H1 (cell line): Measurements from ENCODE around the gene ARHGEF19. TPM values are rescaled to one million over a fixed set of nuclear protein-coding genes. Genes with fewer than 3 reads are reported as not detected.

ENCODE experiments used
- CTCF ChIA-PET: fragments of 300-600 bp; sonication (Branson Sonifier 250); formaldehyde crosslinking; loops from one replicate; lab custom pipeline; 2021; ENCODE audit not compliant: partially characterized antibody; lab: Charles Lee
- POLR2A ChIA-PET: fragments of 300-600 bp; sonication (Branson Sonifier 250); formaldehyde crosslinking; loops from one replicate; lab custom pipeline; 2021; ENCODE audit warnings: inconsistent platforms; ENCODE audit not compliant: partially characterized antibody; lab: Charles Lee
- DNase-seq, 2 experiments: peaks; one replicate each; pipeline versions ENCODE4 v3.0.0 to v3.0.0-alpha.2; 2010 to 2022; ENCODE audit warnings: low spot score in 2 of 2, low read depth in 1 of 2, mixed read lengths in 1 of 2
- FAIRE-seq: peaks from 2 replicates; lab custom pipeline; 2011; peaks lifted over from hg19 to GRCh38; lab: Jason Lieb, UNC
- H2AFZ ChIP-seq: 2 replicates; pipeline ENCODE4 v1.8.1; 2012; ENCODE audit warnings: low read length, inconsistent platforms
- H2AK5ac ChIP-seq: 2 replicates; pipeline ENCODE4 v1.6.1; 2013; ENCODE audit warnings: low read depth, low read length
- H2BK120ac ChIP-seq: replicated peaks from 2 replicates; pipeline ENCODE3; 2013; ENCODE audit warnings: low read depth, low read length, inconsistent platforms
- H2BK12ac ChIP-seq: 2 replicates; pipeline ENCODE4 v1.6.1; 2013; ENCODE audit warnings: low read depth, low read length
- H2BK15ac ChIP-seq: 2 replicates; pipeline ENCODE4 v1.6.1; 2013; ENCODE audit warnings: low read length
- H2BK20ac ChIP-seq: 2 replicates; pipeline ENCODE4 v1.6.1; 2013; ENCODE audit warnings: low read length
- H2BK5ac ChIP-seq: 2 replicates; pipeline ENCODE4 v1.6.1; 2013; ENCODE audit warnings: low read depth, low read length
- H3K14ac ChIP-seq: 2 replicates; pipeline ENCODE4 v1.6.1; 2013; ENCODE audit warnings: inconsistent platforms; ENCODE audit not compliant: insufficient read length
- H3K18ac ChIP-seq: 2 replicates; pipeline ENCODE4 v1.6.1; 2013; ENCODE audit warnings: low read length; ENCODE audit errors: extremely low read depth
- H3K23ac ChIP-seq: 2 replicates; pipeline ENCODE4 v1.6.1; 2013; ENCODE audit warnings: inconsistent platforms; ENCODE audit not compliant: insufficient read length
- H3K23me2 ChIP-seq: 2 replicates; pipeline ENCODE4 v1.6.1; 2013; ENCODE audit warnings: low read depth, low read length
- H3K27ac ChIP-seq: 2 replicates; pipeline ENCODE4 v1.6.1; 2011; ENCODE audit warnings: low read depth, low read length, inconsistent platforms
- H3K27me3 ChIP-seq, 4 experiments: replicated peaks in 1 of 4; 1 replicate in 1 of 4; 2 replicates in 3 of 4; pipeline versions ENCODE4 v1.6.1 to v1.8.1; 2011 to 2013; ENCODE audit warnings: low read length in 3 of 4, mild to moderate bottlenecking in 3 of 4, inconsistent platforms in 2 of 4, mixed read lengths in 2 of 4, moderate library complexity in 1 of 4; ENCODE audit not compliant: control insufficient read depth in 3 of 4, insufficient read depth in 3 of 4; ENCODE audit errors: extremely low read depth in 1 of 4
- H3K36me3 ChIP-seq, 4 experiments: 2 replicates each; pipeline versions ENCODE4 v1.6.1 to v1.8.1; 2011 to 2013; ENCODE audit warnings: mild to moderate bottlenecking in 4 of 4, low read length in 3 of 4, moderate library complexity in 2 of 4, control low read depth in 1 of 4, inconsistent platforms in 1 of 4; ENCODE audit not compliant: insufficient read depth in 4 of 4, control insufficient read depth in 2 of 4
- H3K4ac ChIP-seq: replicated peaks from 2 replicates; pipeline ENCODE3; 2013; ENCODE audit warnings: low read length, low read depth, mixed read lengths, inconsistent platforms; ENCODE audit not compliant: insufficient read length
- H3K4me1 ChIP-seq, 4 experiments: replicated peaks in 1 of 4; 1 replicate in 1 of 4; 2 replicates in 3 of 4; pipeline versions ENCODE4 v1.6.1 to v1.8.1; 2011 to 2013; ENCODE audit warnings: low read length in 3 of 4, inconsistent platforms in 2 of 4, mixed read lengths in 1 of 4; ENCODE audit not compliant: insufficient read depth in 4 of 4, control insufficient read depth in 3 of 4
- H3K4me2 ChIP-seq, 2 experiments: 2 replicates each; pipeline versions ENCODE4 v1.6.1 to v1.8.1; 2011 to 2013; ENCODE audit warnings: low read depth in 2 of 2, low read length in 2 of 2, control low read depth in 1 of 2, inconsistent platforms in 1 of 2, mild to moderate bottlenecking in 1 of 2; ENCODE audit not compliant: insufficient read depth in 1 of 2
- H3K4me3 ChIP-seq, 4 experiments: fragments of 200-600, 300-600 bp in 1 of 4; sonication (generic), shearing (Covaris generic), sonication (Bioruptor Twin) in 1 of 4; 2 replicates each; pipeline versions ENCODE4 v1.5.1 to v1.8.1; 2011 to 2016; ENCODE audit warnings: low read length in 4 of 4, low read depth in 3 of 4, control low read depth in 2 of 4, inconsistent platforms in 2 of 4, mild to moderate bottlenecking in 2 of 4, mixed read lengths in 1 of 4, moderate library complexity in 1 of 4; ENCODE audit not compliant: insufficient read depth in 2 of 4; ENCODE audit errors: extremely low read depth in 1 of 4
- H3K56ac ChIP-seq: replicated peaks from 2 replicates; pipeline ENCODE3; 2013; ENCODE audit warnings: low read depth, mild to moderate bottlenecking, mixed read lengths, low read length, inconsistent platforms; ENCODE audit not compliant: insufficient read length
- H3K79me1 ChIP-seq: 2 replicates; pipeline ENCODE4 v1.6.1; 2013; ENCODE audit warnings: low read depth, low read length, control low read depth
- H3K79me2 ChIP-seq, 2 experiments: 2 replicates each; pipeline versions ENCODE4 v1.6.1 to v1.8.1; 2012 to 2013; ENCODE audit warnings: low read length in 2 of 2, mild to moderate bottlenecking in 2 of 2, inconsistent platforms in 1 of 2; ENCODE audit not compliant: insufficient read depth in 2 of 2, control insufficient read depth in 1 of 2
- H3K9ac ChIP-seq, 4 experiments: replicated peaks in 1 of 4; 1 replicate in 1 of 4; 2 replicates in 3 of 4; pipeline versions ENCODE4 v1.6.1 to v1.8.1; 2011 to 2013; ENCODE audit warnings: low read depth in 3 of 4, low read length in 3 of 4, control low read depth in 2 of 4, mild to moderate bottlenecking in 2 of 4, moderate library complexity in 2 of 4, inconsistent platforms in 1 of 4; ENCODE audit errors: extremely low read depth in 1 of 4
- H3K9me3 ChIP-seq, 2 experiments: 2 replicates each; pipeline versions ENCODE4 v1.6.1 to v1.8.1; 2012 to 2013; ENCODE audit warnings: mild to moderate bottlenecking in 2 of 2, moderate library complexity in 2 of 2, control low read depth in 1 of 2, inconsistent platforms in 1 of 2, low read depth in 1 of 2, low read length in 1 of 2, mixed read lengths in 1 of 2; ENCODE audit not compliant: insufficient read depth in 2 of 2
- H4K20me1 ChIP-seq, 2 experiments: replicated peaks in 1 of 2; 2 replicates each; pipeline versions ENCODE3 to v1.8.1; 2011 to 2013; ENCODE audit warnings: inconsistent platforms in 2 of 2, low read length in 2 of 2, mild to moderate bottlenecking in 1 of 2; ENCODE audit not compliant: insufficient read depth in 2 of 2, control insufficient read depth in 1 of 2
- H4K5ac ChIP-seq: 2 replicates; pipeline ENCODE4 v1.6.1; 2013; ENCODE audit warnings: low read length, low read depth, mixed read lengths, inconsistent platforms; ENCODE audit not compliant: insufficient read length
- H4K8ac ChIP-seq: 2 replicates; pipeline ENCODE4 v1.8.0; 2013; ENCODE audit warnings: mild to moderate bottlenecking, moderate library complexity, low read length, inconsistent platforms; ENCODE audit not compliant: insufficient read depth; ENCODE audit errors: extremely low read depth
- H4K91ac ChIP-seq: replicated peaks from 2 replicates; pipeline ENCODE3; 2013; ENCODE audit warnings: low read length, mixed read lengths, inconsistent platforms; ENCODE audit not compliant: insufficient read length
- ASH2L ChIP-seq: fragments of 200-600, 300-600 bp; sonication (generic); IDR thresholded peaks from one replicate; pipeline ENCODE4 v1.7.1; 2017; ENCODE audit warnings: low read length
- EP300 ChIP-seq, 2 experiments: IDR thresholded peaks; 1 replicate in 1 of 2; 2 replicates in 1 of 2; pipeline ENCODE4 v1.6.1; 2011 to 2012; ENCODE audit warnings: low read depth in 2 of 2, low read length in 2 of 2, mild to moderate bottlenecking in 2 of 2, borderline replicate concordance in 1 of 2, inconsistent platforms in 1 of 2, moderate library complexity in 1 of 2
- GTF2F1 ChIP-seq: IDR thresholded peaks from 2 replicates; pipeline ENCODE4 v1.6.1; 2012; ENCODE audit warnings: low read depth, low read length, improper control_type of control experiment, borderline replicate concordance
- HDAC2 ChIP-seq, 2 experiments: fragments of 300-600 bp in 1 of 2; sonication (generic) in 1 of 2; IDR thresholded peaks; 2 replicates each; pipeline ENCODE4 v1.6.1; 2011 to 2012; ENCODE audit warnings: low read depth in 2 of 2, low read length in 2 of 2, mild to moderate bottlenecking in 2 of 2, moderate library complexity in 2 of 2, borderline replicate concordance in 1 of 2, inconsistent platforms in 1 of 2
- KDM4A ChIP-seq: IDR thresholded peaks from one replicate; pipeline ENCODE4 v1.7.1; 2012; ENCODE audit warnings: low read depth, mild to moderate bottlenecking, moderate library complexity, low read length, inconsistent platforms; ENCODE audit not compliant: severe bottlenecking
- KDM5A ChIP-seq: fragments of 200-600 bp; IDR thresholded peaks from 2 replicates; pipeline ENCODE4 v1.7.1; 2012; ENCODE audit warnings: mild to moderate bottlenecking, low read length, inconsistent platforms, mixed read lengths
- MAFK ChIP-seq: IDR thresholded peaks from 2 replicates; pipeline ENCODE4 v1.6.1; 2012; ENCODE audit warnings: low read depth, mild to moderate bottlenecking, improper control_type of control experiment, low read length
- POLR2A ChIP-seq, 2 experiments: IDR thresholded peaks; 1 replicate in 1 of 2; 2 replicates in 1 of 2; pipeline ENCODE4 v1.6.1; 2011; ENCODE audit warnings: low read depth in 2 of 2, low read length in 2 of 2, mild to moderate bottlenecking in 2 of 2; ENCODE audit errors: control extremely low read depth in 1 of 2
- POU5F1 ChIP-seq: IDR thresholded peaks from 2 replicates; pipeline ENCODE4 v1.6.1; 2011; ENCODE audit warnings: low read depth, mild to moderate bottlenecking, low read length, moderate library complexity
- TEAD4 ChIP-seq: IDR thresholded peaks from 2 replicates; pipeline ENCODE4 v1.6.1; 2012; ENCODE audit warnings: low read depth, low read length, inconsistent platforms, mixed read lengths
- ZNF274 ChIP-seq: IDR thresholded peaks from 2 replicates; pipeline ENCODE4 v1.7.0; 2012; ENCODE audit warnings: low read length, borderline replicate concordance; ENCODE audit errors: extremely low read depth
- WGBS, 2 experiments: shearing (Covaris generic) in 1 of 2; methylation state at CpG; one replicate each; pipeline versions ENCODE4 v1.1.6 to v1.1.7; 2013 to 2015; ENCODE audit warnings: low lambda C conversion rate in 2 of 2, mixed read lengths in 2 of 2, inconsistent platforms in 1 of 2, low coverage in 1 of 2, missing lambda C conversion rate in 1 of 2; ENCODE audit not compliant: insufficient replicate concordance in 2 of 2, insufficient coverage in 1 of 2, insufficient read length in 1 of 2; ENCODE audit errors: extremely low coverage in 1 of 2, missing lambda C conversion rate in 1 of 2; 5-methylcytosine and 5-hydroxymethylcytosine counted together
- polyA plus RNA-seq, 7 experiments: library from polyadenylated mRNA; depleted of rRNA in 3 of 7; stranded (reverse) in 5 of 7; unstranded in 2 of 7; fragments of >200 nt in 5 of 7; fragments of 200-250 nt in 2 of 7; gene quantifications; 1 replicate in 5 of 7; 2 replicates in 1 of 7; 4 replicates in 1 of 7; pipeline versions ENCODE4 v1.2.1 to v1.2.3, GENCODE V29; 2011 to 2013; ENCODE audit warnings: missing spikeins in 2 of 7, mixed read lengths in 2 of 7
- total RNA-seq: library from RNA; stranded (reverse); fragmentation: NEBNext Ultra II Directional; extraction: Animal tissue kit (Norgen Biotek cat#: 25700); gene quantifications from 2 replicates; pipeline ENCODE4 v1.2.1, GENCODE V29; 2021

Gene ARHGEF19
- total and polyA plus RNA-seq, 2 of the 8 experiments (the other 6 are each of a cell fraction or from before 2014, with no cell fraction given): 47.5 to 56.4 TPM

DNA sequence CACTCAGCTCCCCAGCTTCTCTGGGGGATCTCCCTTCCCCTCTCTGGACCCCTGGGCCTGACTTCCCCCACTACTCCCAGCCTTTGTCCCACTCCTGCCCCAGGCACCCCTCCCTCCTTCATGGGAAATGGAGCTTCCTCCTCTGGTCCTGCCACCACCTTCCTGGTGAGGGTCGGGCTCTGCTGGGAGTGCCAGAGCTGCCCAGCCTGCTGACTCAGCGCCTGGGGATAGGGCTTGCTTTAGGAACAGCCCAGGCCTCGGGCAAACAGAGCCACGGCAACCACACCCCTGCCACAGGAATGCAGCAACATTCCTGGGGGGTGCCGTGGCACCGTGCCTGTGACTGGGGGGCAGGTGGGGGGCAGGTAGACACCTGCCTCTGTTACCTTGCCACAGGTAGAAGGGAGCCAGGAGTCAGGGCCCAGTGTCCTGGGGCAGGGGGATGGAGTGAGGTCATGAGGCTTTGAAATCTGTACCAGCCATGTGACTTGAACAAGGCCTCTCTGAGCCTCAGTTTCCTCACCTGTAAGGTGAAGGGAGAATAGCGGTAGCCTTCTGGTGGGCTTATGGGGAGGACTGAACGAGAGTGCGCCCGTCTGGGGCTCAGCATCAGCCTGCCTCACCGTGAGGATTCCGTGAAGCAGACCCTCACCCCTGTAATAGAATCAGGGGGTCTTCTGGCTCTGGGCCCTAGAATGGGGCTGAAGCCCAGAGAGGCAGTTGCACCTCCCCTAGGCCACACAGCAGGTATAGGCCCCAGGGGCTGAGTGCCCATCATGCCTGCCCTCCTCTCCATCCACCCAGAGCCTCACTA is 38.8 kb downstream of the ARHGEF19 start:
- peaks cover 3 to 22% (median 12%) of the 10 kb centered on the region in 4 experiments for H3K4me1 ChIP-seq
- WGBS, 2 experiments: 72% methylated on average over 12 of the region's 12 CpGs; no CpG with 5 or more reads in 1 of the 2 experiments
- H4K20me1 ChIP-seq: no peaks in the 10 kb centered on the region
- H3K9me3 ChIP-seq: no peaks in the 10 kb centered on the region
- H2BK120ac ChIP-seq: peak overlapping the region; percentile 23
- ChIA-PET CTCF (interaction anchor here (0.7 to 6.4 kb wide), 4 partner anchors 8 to 117 kb away, joined by 3 to 53 read pairs (median 4); no protein-coding TSS in a partner anchor), POLR2A (interaction anchor here (1.1 to 1.4 kb wide), 3 partner anchors 8 to 43 kb away, joined by 3 read pairs; no protein-coding TSS in a partner anchor)
- no peaks in the 10 kb centered on the region for H3K23me2 ChIP-seq
- peak overlapping the region; percentile 82 for H4K91ac ChIP-seq
- no peak overlapping the region for H3K27ac ChIP-seq
- H3K9ac ChIP-seq: no peak overlapping the region
- H3K4me2 ChIP-seq: no peak overlapping the region
- peak overlapping the region; percentile 52; the same call in 1 of the 2 replicates for H2BK5ac ChIP-seq
- H2BK20ac ChIP-seq: 0 out of 2 replicates have a peak overlapping the region, but pooled peaks have one; percentile 86
- no peak overlapping the region for H3K14ac ChIP-seq
- H2BK12ac ChIP-seq: peak overlapping the region; percentile 84; the same call in 1 of the 2 replicates
- no peaks in the 10 kb centered on the region; a peak in 1 of 7 replicates for H3K27me3 ChIP-seq
- H4K5ac ChIP-seq: no peak overlapping the region
- H2AK5ac ChIP-seq: peak overlapping the region; percentile 3; the same call in 1 of the 2 replicates
- no peak overlapping the region for H3K23ac ChIP-seq
- TF ChIP-seq POLR2A (IDR thresholded peaks at IDR 0.05; ENCODE audit: control extremely low read depth in 1 of 2, low read depth in 2 of 2, low read length in 2 of 2) (no peak), POU5F1 (no peak), HDAC2 (IDR thresholded peaks at IDR 0.05; ENCODE audit: borderline replicate concordance in 1 of 2, low read depth in 2 of 2, low read length in 2 of 2) (no peak), TEAD4 (peak; percentile 60; the same call in 1 of the 2 replicates), EP300 (IDR thresholded peaks at IDR 0.05; ENCODE audit: borderline replicate concordance in 1 of 2, low read depth in 2 of 2, low read length in 2 of 2) (no peak), KDM4A (no peak), ZNF274 (no peak), ASH2L (no peak), MAFK (peak; percentile 83; the same call in 1 of the 2 replicates), GTF2F1 (no peak), KDM5A (no peak)
- H3K18ac ChIP-seq: peak overlapping the region; percentile 71; the same call in 1 of the 2 replicates
- H4K8ac ChIP-seq: no peak overlapping the region; the same call in 1 of the 2 replicates
- H3K79me1 ChIP-seq: no peaks in the 10 kb centered on the region
- no peak overlapping the region for H3K4me3 ChIP-seq
- H3K56ac ChIP-seq: no peak overlapping the region
- H3K4ac ChIP-seq: no peak overlapping the region
- no peaks in the 10 kb centered on the region for H3K36me3 ChIP-seq
- H3K79me2 ChIP-seq: no peaks in the 10 kb centered on the region
- FAIRE-seq (no peak), DNase-seq (no peak)
- H2AFZ ChIP-seq: no peak overlapping the region
- H2BK15ac ChIP-seq: peak overlapping the region; percentile 46; the same call in 1 of the 2 replicates
